ENCODE results near the gene MASP1.
"Not testable (repeated sequence)": the region's sequence is repeated elsewhere in the genome, so short reads cannot be mapped to it uniquely, and the experiment has no call there.

The MASP1 gene

GRCh38 chr3:187227658-187228258, 63.8 kb downstream of the MASP1 start:
- no peak for DNase-seq (ENCODE audit: low read depth in 2 of 2)

- DNase-seq (ENCODE audit: low read depth in 2 of 2), result no peak
These were observed 67.7 kb downstream of the MASP1 start for GRCh38 chr3:187223799-187224198.

- DNase-seq (ENCODE audit: low read depth in 2 of 2), result no peak
These were observed 68.7 kb downstream of the MASP1 start for GRCh38 chr3:187222801-187223200.

- no peak for DNase-seq (ENCODE audit: low read depth in 2 of 2)
These were observed 76.1 kb downstream of the MASP1 start for GRCh38 chr3:187215460-187215859.

- no peak for DNase-seq (ENCODE audit: low read depth in 2 of 2)
These were observed 77.9 kb downstream of the MASP1 start for GRCh38 chr3:187213616-187214015.

GRCh38 chr3:187212705-187213104, 78.8 kb downstream of the MASP1 start:
- no peak for DNase-seq (ENCODE audit: low read depth in 2 of 2)

GRCh38 chr3:187212196-187212545, 79.4 kb downstream of the MASP1 start:
- no peak for DNase-seq (ENCODE audit: low read depth in 2 of 2)

- no peak for DNase-seq (ENCODE audit: low read depth in 2 of 2)
These were observed 79.9 kb downstream of the MASP1 start for GRCh38 chr3:187211532-187212195.

GRCh38 chr3:187210545-187211327, 80.8 kb downstream of the MASP1 start:
- no peak for DNase-seq (ENCODE audit: low read depth in 2 of 2)

- no peak for DNase-seq (ENCODE audit: low read depth in 2 of 2)
These were observed 81.4 kb downstream of the MASP1 start for GRCh38 chr3:187210091-187210490.

- no peak for DNase-seq (ENCODE audit: low read depth in 2 of 2)
These were observed 82.0 kb downstream of the MASP1 start for GRCh38 chr3:187209491-187209890.

GRCh38 chr3:187208159-187208558, 83.4 kb downstream of the MASP1 start:
- no peak for DNase-seq (ENCODE audit: low read depth in 2 of 2)

GRCh38 chr3:187207624-187208023, 83.9 kb downstream of the MASP1 start:
- no peak for DNase-seq (ENCODE audit: low read depth in 2 of 2)

- no peak for DNase-seq (ENCODE audit: low read depth in 2 of 2)
These were observed 84.5 kb downstream of the MASP1 start for GRCh38 chr3:187207062-187207461.

- no peak for DNase-seq (ENCODE audit: low read depth in 2 of 2)
These were observed 85.9 kb downstream of the MASP1 start for GRCh38 chr3:187205683-187206082.

GRCh38 chr3:187199463-187200050, 92.0 kb downstream of the MASP1 start:
- DNase-seq (ENCODE audit: low read depth in 2 of 2), result not testable (repeated sequence)

GRCh38 chr3:187198490-187198889, 93.0 kb downstream of the MASP1 start:
- no peak for DNase-seq (ENCODE audit: low read depth in 2 of 2)

- DNase-seq (ENCODE audit: low read depth in 2 of 2), result no peak
These were observed 94.2 kb downstream of the MASP1 start, which contains the start of gene RTP1 for GRCh38 chr3:187197335-187197649. TSS of gene RTP1 (plus strand) at chr3:187197486. CDS start at chr3:187197516, 30 bp downstream.

- DNase-seq (ENCODE audit: low read depth in 2 of 2), result no peak
These were observed 94.8 kb downstream of the MASP1 start for GRCh38 chr3:187196573-187197334.

- DNase-seq (ENCODE audit: low read depth in 2 of 2), result no peak
These were observed 98.4 kb downstream of the MASP1 start for GRCh38 chr3:187193181-187193580.

GRCh38 chr3:187191271-187191670, 100.3 kb downstream of the MASP1 start:
- DNase-seq (ENCODE audit: low read depth in 2 of 2), result no peak

- DNase-seq (ENCODE audit: low read depth in 2 of 2), result no peak
These were observed 102.6 kb downstream of the MASP1 start for GRCh38 chr3:187188931-187189330.
